NCI-H128 (cell line): Measurements from ENCODE around the gene ZSWIM4.

Experiments
- DNase-seq: peaks from one replicate; lab custom pipeline; 2025; ENCODE audit not compliant: unreplicated experiment; lab: John Stamatoyannopoulos, UW

Gene ZSWIM4

GRCh38 chr19:13831537-13832467 lies 36.6 kb downstream of the ZSWIM4 start:
- no peak for DNase-seq

DNA sequence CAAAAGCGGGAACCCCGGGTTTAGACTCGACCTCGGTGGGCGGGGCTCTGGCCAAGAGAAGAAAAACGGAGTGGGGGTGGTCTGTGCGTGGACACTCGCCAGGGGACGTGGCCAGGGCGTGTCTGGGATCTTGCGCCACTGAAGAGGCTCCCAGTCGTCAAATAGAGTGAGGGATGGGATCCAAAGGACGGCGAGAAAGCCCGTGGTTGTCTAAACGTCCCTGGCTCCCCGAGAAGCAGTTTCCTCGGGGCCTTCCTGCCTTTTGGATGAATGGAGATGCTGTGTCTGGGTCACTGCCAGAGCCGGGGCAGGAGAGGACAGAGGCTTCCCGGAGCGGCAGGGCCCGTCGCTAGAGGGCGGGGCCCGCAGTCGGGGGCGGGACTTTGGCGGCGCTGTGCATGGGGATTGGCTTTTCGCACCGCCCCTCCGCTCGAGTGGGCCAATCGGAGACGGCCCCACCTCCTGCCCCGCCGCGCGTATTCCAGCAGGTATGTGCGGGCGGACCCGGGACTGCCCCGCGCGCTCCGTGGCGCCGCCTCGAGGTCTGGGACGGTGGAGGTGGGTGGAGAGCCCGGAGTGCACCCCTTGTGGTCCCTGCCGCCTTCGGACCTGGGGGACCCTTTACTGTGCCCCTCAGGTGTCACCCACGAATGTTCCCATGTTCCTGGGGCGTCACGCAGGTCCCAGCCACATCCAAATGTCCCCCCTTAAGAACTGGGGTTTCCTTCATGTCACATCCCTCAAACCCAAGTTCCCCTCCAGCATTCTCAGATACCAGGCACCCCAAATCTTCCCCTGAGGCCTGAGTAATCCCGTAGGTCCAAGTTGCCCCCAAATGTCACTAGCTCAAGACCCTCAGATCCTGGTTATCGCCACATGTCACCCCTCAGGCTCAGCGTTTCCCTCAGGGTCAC lies 38.3 kb downstream of the ZSWIM4 start:
- DNase-seq: peak; percentile 72

DNA sequence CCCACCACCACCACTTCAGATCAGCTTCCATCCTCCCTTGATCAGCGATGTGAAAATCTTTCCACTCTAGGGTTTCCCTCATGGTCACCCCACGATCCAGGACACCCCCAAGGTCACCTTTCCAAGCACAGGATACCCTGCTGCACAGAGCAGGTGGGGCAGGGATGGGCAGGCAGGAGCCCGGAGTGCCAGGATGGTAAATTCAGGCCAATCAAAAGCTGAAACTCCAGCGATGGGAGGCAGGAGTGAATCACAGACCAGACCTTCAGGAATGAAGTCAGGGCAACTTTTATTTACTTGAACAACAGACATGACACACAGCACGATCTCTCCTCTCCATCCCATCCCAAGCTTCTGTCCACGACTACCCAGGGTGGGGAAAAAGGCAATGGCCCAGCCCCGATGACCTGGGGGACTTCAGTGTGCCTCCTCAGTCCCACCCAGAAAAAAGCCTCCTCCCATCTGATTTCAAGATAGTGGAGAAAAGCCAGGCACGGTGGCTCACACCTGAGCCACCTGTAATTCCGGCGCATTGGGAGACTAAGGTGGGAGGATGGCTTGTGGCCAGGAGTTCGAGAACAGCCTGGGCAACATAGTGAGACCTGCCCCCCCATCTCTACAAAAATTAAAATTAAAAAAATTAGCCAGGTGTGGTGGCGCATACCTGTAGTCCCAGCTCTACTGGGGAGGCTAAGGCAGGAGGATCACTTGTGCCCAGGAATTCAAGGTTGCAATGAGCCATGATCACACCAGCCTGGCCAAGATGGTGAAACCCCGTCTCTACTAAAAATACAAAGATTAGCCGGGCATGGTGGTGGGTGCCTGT lies 39.2 kb downstream of the ZSWIM4 start:
- no peak for DNase-seq

- DNase-seq: no peak
Observed at GRCh38 chr19:13835791-13836723, 40.8 kb downstream of the ZSWIM4 start.

DNA sequence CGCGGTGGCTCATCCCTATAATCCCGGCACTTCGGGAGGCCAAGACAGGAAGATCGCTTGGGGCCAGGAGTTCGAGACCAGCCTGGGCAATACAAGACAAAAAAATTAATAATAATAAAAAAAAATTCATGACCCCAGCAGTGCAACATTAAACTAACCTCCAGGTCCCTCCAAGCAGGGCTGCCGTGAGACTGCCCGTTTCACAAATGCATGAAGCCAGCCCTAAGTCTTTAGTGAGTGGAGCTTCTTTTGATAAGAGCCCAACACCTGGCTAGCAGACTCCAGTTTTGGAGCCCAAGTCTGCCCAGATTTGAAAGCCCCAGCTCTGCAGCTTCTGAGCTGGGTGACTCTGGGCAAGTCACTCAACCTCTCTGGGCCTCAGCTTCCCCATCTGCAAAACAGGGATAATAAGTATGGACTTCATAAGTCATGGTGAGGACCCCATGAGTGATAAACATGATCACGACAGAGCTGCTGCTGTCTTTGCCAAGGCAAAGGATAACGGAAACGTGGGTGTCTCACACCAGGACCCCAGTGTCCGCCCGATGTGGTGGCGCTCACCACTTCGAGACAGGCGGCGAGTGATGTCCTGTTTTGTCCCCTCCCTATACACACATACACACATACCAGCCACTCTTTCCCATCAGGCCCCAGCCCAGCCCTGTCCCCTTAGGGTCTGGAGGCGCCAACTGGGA lies 43.3 kb downstream of the ZSWIM4 start:
- no peak for DNase-seq

GRCh38 chr19:13839130-13839937 lies 44.1 kb downstream of the ZSWIM4 start:
- DNase-seq: no peak

DNA sequence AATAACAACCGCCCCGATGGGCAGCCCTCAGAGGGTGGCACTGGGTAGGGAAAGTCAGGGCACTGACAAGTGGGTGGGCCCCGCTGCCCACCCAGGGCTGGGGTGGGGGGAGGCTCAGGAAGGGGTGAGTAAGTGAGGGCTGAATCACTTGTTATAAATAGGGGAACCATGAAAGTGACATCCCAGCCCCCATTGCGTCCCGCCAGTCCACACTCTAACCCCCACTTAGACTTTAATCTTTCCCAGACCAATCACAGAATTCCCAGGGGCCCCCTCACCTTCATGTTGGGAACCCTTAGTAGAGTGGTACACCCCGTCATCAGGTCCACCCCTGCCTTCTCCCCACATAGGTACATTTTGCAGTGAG lies 44.7 kb downstream of the ZSWIM4 start:
- no peak for DNase-seq

GRCh38 chr19:13840305-13841085 lies 45.3 kb downstream of the ZSWIM4 start:
- DNase-seq: no peak

DNA sequence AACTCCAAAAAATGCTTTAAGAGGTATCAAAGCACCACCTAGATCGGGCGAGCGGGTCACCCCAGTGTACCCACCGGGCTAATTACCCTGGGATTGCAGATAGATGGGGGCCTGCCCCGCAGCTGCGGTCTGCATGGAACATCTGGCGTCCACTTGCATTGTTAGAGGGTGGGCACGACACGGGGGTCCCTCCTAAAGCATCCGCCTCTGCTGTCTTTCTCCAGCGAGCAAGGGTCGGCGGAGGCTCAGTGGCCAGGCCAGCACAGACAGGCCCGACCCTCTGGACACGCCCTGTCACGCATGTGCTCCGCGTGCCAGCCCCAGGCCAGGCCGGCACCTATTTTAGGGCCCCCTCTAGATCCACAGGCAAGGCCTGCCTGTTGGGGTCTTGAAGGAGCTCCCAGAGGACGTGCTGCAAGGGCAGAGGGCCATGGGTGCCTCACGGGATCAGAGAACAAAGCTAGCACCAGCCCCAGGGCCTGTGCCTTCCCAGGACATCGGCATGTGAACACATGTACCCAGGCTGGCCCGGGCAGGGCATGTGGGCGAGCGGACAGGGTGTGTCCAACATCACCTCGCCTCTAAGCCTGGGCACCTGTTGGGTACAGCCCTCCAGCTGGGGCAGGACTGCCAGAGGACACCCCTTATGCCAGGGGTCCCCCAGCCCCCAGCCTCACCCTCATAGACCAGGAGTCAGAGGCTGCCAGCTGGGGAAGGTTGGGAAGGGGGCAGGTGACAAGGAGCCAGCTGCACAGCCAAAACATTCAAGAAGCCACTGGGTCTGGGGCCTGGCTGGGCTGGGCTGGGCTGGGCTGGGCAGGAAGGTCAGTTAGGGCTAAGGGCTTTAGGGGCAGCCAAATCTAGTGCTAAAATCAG lies 46.1 kb downstream of the ZSWIM4 start:
- no peak for DNase-seq

DNA sequence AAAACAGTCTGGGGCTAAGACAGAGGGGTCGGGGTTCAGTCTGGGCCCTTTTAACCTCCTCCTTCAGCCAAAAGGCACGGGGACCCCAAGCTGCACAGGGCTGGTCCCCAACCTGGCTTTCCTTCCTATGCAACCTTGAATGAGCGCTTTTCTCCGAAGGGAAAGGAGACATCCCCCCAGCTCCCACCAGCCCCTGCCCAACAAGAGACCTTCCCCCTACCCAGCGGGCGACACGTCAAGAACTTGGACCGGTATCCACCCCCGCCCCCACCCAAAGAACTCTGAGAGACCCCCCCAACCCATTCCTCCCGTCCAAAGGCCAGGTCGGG lies 46.7 kb downstream of the ZSWIM4 start:
- DNase-seq: no peak

GRCh38 chr19:13842291-13843103 lies 47.3 kb downstream of the ZSWIM4 start:
- DNase-seq: no peak

GRCh38 chr19:13843104-13843921 lies 48.1 kb downstream of the ZSWIM4 start:
- no peak for DNase-seq

DNA sequence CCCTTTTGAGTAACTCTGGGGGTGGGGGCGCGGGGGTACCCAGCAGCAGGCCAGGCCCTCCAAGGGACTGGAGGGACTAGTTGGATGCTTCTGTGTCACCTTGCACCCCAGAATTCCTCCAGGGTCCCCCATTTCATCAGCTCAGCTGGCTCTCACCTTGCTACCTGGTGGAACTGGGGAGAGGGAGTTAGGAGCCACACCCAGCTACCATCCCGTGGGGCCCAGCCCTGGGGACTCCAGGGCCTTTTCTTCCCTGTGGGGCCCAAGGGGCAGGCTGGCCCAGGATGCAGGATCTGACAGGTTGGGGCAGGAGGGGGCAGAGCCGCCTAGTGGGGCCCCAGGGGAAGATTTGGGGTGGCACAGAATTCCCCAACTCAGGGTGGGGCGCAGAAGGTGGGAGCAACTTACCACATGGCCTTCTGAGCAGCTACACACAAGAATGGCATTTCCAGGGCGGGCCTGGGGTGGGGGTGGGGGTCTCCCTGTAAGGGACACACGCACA lies 48.9 kb downstream of the ZSWIM4 start:
- DNase-seq: no peak

DNA sequence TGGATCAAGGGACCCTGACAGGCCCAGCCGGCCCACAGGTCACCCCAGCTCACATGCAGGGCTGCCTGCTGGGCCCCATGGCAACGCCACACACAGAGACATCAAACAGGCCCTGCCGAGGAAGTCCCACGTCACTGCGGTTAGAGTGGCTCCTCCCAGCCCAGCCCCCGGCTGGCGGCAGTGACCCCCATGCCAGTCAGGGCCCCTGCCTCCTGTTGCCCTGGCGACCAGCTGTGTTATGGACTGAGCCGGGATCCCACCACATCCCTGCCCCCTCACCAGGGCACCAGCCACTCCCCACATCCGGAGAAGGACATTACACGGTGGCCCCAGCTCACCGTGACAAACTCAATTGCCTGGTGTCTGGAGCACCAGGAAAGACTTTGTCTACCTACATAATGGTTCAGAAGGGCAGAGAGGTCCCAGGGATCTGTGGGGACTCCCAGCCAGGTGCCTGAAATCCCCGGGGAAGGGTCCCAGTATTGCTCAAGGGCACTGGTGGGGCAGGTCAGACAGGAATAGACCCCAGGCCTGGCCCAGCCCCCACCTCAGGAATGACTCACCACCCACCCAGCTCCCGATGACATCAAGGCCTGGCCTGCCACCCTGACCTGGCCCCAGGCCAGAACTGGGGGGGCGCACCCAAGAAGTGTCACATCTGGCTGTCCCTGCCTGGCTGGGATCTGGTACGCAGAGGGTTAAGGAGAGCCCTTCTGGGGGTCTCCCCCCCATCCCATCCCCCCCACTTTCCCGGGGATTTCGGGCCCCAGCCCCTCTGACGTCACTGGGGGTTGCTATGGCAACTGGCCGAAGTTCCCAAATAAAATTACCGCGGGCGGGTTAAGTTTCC lies 51.5 kb downstream of the ZSWIM4 start:
- DNase-seq: peak; percentile 66
